Non-pigmented ciliary epithelial cell (primary cell): ENCODE measurements around the gene TCFL5.

ENCODE experiments used
- DNase-seq: peaks from one replicate; pipeline ENCODE4 v3.0.0-alpha.2; 2010; ENCODE audit warnings: low read depth

TCFL5 gene

DNA sequence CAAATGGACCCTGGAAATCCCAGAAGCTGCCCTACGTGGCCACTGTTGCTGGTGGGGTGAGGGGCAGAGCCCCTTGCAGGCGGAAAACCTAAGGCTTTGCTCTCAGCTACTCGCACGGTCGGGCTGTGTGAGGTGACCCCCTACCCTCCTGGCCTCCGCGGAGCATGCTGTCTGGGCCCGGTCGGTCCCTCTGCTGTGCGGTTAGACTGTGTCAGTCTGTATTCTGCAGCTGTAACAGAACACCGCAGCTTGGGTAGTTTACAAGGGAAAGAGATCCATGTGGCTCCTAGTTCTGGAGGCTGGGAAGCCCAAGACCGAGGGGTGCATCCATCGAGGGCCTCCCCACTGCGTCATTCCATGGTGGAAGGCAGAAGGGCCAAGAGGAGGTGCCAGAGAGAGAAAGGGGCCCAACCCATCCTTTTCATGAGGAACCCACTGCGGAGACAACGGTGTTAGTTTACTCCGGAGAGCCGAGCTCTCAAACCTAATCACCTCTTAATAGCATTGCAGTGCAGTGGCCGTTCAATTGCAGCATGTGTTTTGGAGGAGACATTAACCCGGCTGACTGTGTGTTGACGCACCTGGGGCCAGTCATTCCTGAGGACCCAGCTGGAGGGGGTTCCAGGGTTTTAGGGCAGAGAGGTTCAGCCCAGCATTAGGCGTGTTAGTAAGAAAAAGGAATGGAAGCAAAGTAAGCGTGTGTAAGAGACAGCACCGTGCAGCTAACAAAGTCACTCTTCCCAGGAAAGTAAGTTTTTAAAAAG is 26.5 kb downstream of the TCFL5 start:
- no peak for DNase-seq

DNA sequence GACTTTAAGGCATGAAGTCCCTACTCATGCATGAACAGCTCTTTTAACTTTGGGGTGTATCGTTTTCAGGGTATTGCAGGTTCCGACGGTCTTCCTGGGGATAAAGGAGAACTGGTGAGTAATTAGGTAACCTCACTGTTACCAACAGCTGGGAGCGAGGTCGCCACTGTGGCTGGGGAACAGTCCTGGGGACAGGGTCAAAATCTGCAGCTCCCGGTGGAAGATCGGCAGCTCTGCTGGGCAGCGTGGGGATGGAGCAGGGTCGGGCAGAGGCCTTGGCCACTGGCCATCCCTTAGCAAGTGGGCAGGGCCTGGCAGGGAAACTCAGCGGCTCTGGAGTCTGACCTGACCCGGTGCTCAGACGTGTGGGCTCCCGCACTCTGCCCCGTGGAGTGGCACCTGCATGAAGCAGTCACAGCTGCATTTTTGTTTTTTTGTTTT is 28.7 kb downstream of the TCFL5 start:
- no peak for DNase-seq

DNA sequence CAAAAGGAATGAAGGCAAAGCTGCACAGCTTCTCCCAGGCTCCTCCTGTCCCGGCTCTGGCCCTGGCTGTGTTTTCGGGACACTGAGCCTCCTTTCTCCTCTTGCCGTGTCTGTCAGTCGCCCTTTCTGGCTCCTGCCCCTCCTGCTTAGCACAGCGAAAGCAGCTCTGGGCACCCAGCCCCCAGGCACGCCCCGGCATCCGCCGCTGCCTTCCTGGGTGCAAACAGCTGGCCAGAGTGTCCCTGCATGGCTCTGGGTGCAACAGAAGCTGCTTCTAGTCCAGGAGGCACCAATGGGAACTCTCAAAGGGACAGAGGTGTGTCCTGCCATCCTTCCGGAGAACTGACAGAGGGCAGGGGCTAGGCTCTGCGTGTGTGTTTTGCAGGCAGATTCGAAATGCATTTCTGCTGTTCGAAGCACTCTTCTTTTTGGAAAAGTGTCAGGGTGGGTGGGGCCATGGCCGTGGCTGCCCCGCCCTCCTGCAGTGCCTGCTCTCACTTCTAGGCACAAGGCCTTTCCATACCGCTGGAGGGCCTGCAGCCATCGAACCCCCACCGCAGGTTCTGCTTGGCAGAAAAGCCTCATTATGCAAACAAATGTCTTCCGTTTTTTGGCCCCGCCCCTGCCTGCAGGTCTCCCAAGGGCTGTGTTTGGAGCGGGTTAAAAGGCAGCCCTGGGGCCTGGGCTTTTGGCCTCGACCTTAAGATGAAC is 29.3 kb downstream of the TCFL5 start:
- no peak for DNase-seq

- no peak for DNase-seq
Measured at GRCh38 chr20:62831854-62832211, 29.8 kb downstream of the TCFL5 start.

- DNase-seq, result no peak
Measured at GRCh38 chr20:62831361-62831788, 30.2 kb downstream of the TCFL5 start.

DNA sequence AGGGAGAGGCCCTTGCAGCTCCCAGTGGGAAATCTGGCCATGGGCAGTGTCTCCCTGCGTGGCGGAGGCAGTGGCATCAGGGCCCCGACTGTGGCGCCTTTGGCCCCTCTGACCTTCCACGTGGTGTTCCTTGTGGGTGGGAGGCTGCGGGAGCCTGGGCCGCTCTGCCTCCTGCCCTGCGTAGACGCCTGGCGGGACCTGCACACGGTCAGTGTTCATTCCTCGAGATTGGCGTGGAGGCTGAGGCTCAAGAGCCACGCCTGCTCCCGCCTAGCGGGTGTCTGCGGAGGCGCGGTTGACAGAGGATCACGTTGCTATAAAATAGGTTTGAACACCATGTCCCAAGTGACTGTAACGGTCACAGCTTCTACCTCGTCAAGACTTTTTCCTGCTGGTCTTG is 30.8 kb downstream of the TCFL5 start:
- no peak for DNase-seq

- DNase-seq, result no peak
Measured at GRCh38 chr20:62830251-62830650, 31.4 kb downstream of the TCFL5 start.

DNA sequence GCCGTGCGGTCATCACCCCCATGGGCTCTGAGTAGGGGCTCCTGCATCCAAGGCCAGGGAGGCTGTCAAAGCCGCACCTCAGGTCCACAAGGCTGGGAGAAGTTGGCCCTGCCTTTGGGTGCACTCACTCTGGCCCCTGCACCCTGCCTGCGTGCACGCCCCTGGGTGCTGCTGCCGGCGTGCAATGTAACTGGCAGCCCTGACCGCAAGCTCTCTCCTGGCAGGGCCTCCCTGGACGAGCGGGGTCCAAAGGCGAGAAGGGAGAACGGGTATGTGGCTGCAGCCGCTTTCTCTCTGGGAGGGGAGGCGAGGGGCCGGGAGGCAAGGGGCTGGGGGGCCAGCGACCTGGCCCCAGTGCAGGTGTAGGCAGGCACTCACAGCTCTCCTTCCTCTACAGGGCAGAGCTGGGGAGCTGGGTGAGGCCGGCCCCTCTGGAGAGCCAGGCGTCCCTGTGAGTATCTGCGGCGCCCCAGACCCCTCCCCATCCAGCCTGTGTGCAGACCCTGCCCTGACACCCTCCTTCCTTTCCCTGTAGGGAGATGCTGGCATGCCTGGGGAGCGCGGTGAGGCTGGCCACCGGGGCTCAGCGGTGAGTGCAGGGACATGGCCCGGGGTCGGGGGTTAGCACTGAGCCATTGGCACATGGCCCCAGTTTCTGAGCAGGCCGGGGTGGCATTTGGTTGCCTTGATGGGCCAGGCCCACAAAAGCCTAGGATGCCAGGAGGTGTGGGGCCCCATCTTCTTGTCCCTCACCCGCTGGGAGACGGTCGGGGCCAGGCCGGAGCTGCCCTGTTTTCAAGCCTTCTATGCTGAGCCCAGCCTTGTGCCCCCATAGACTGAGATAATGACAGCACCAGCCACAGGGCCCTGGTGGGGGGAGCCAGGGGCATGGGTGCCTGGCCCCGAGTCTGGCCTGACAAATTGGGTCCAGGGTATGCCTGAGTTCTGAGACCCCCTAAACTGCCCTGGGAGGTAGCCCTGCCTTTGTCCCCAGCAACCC is 32.1 kb downstream of the TCFL5 start:
- no peak for DNase-seq

DNA sequence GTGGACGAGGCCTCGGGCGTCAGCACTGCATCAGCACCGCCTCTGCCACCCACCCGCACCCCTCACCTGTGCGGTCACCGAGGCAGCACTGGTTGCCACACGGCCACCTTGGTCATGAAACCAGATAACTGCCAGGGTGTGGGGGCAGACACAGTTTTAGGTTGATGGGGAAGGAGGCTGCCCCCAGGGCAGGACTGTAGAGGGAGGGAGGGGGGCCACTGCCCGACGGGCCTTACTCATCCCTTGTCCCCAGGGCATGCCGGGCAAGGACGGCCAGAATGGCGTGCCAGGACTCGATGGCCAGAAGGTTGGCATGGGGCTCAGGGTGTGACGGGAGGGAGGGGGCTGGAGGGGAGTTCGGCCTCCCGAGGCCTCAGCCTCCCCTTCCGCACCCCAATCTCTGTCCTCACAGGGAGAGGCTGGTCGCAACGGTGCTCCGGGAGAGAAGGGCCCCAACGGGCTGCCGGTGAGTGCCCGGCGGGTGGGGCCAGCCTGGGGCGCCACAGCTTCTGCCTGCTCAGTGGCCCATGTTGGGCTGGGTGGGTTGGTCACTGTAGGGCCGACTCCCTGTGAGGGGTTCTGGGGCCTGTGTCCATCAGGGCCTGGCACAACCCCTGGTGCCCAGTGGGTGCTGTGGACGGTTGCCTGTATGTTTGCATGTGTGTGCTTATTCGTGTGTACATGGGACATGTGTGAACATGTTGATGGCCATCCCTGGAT is 33.0 kb downstream of the TCFL5 start:
- no peak for DNase-seq

- no peak for DNase-seq
Measured at GRCh38 chr20:62828051-62828450, 33.6 kb downstream of the TCFL5 start.

DNA sequence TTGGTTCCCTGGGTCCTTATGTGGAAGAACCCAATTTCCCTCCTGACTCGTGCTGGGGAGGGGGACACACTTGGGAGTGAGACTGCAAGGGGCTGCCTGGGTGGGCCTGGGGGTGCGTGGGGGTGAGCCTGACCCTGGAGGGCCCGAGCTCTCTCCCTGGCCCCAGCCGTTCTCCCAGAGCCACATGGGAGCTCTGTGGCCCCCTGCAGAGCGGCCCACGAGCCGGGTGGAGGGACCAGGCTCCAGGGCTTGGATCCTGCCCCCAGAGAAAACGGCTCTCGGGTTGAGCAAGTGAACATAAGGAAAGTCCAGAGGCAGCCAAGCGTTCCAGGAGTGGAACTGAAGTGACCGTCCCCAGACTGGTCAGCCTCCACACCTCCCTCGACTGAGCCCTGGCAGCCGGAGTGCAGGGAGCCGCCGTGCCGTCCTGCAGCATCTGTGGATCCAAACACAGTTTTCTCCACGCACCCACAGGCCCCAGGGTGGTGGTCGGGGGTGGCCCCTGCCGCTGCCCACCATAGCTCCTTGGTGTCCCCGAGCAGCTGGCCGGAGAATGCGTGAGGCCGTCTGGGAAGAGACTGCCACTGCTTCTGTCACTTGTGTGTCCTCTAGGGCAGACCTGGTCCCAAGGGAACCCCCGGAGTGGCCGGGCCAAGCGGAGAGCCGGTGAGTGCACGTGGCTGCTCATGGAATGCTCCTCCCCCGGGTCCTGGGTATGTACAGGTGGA is 34.1 kb downstream of the TCFL5 start:
- no peak for DNase-seq

DNA sequence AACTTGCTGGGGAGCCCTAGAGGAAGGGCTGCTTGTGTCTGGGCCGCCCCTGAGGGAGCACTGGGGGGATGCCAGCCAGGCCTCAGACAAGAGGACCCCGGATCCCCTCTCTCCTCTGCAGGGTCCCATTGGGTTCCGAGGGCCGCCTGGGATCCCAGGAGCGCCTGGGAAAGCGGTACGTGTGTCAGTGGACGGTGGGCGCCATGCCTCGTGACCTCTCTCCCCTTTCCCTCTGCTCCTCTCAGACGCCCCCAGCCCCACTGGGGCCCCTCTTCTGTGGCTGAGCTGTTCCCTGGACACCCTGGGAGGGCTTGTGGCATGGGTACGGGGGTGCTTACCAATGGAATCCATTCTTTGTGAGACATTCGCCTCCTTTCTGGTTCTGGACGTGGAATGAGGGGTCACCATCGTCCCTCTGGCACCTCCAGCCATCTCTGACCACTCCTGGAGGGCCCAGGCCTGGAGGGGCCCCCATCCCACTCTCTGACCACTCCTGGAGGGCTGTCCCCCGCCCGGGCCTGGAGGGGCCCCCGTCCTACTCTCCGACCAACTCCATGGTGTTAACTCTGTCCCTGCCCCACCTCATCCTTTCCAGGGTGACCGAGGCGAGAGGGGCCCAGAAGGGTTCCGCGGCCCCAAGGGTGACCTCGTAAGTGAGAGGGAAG is 34.8 kb downstream of the TCFL5 start:
- DNase-seq, result no peak

GRCh38 chr20:62825986-62826645 is 35.5 kb downstream of the TCFL5 start:
- no peak for DNase-seq

- no peak for DNase-seq
Measured at GRCh38 chr20:62825333-62825985, 36.2 kb downstream of the TCFL5 start.

- no peak for DNase-seq
Measured at GRCh38 chr20:62824476-62825332, 36.9 kb downstream of the TCFL5 start.

DNA sequence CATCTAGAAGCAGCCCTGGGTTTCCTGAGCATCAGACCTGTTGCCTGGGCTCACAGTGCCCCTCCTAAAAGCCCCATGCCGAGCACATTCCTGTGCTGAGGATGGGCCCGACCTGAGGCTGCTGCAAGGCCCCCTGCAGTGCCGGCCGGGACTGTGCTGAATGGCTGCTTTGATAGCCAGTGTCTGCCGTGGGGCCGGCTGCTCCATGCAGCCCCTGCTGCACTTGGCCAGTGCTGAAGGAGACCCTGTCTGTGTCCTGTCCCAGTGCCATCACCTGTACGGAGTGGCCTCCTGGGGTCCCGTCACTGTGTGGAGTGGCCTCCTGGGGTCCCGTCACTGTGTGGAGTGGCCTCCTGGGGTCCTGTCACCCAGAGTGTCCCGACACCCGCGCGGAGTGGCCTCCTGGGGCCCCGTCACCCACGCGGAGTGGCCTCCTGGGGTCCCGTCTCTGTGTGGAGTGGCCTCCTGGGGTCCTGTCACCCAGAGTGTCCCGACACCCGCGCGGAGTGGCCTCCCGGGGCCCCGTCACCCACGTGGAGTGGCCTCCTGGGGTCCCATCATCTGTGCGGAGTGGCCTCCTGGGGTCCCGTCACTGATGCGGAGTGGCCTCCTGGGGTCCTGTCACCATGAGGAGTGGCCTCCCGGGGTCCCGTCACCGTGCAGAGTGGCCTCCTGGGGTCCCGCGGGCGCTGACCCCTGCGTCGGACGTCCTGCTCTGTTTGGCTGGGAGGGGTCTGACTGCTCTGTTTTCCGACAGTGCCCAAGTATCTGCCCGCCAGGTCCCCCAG is 37.7 kb downstream of the TCFL5 start:
- no peak for DNase-seq

DNA sequence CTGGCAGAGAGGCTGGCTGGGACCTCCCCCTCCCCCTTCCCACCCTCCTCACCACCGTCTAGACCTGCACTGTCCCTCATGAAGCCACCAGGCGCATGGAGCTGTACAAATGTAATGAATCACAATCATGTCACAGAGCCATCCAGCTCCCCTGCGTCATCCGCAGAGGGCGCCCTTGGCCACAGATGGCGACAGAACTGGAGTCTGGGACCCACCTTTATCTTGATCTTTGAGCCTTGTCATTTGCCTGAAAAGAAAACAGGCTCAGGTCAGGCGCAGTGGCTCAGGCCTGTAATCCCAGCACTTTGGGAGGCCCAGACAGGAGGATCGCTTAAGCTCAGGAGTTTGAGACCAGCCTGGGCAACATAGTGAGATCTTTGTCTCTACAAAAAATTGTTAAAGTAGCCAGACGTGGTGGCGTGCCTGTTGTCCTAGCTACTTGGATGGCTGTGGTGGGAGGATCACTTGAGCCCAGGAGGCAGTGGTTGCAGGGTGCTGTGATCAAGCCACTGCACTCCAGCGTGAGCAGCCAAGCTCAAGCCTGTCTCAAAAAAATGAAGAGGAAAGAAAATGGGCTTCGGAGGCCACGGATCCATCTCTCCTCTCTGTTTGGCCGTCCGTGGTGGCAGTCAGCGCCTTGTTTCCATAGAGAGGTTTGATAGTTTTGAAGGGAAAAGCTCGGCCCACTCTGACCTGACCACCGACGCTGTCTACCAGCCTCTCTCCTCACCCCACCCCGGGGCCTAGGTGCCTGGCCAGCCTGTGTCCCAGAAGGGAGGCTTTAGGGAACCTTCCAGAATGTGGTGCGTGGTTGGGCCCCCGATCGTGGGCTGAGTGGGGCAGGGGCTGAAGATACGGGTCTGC is 38.6 kb downstream of the TCFL5 start:
- DNase-seq, result no peak
